ENCODE measurements around the gene LTC4S. TPM values are rescaled to one million over a fixed set of nuclear protein-coding genes. Genes with fewer than 3 reads are reported as not detected.
"Not testable (repeated sequence)": the region's sequence is repeated elsewhere in the genome, so short reads cannot be mapped to it uniquely, and the experiment has no call there.

LTC4S gene
- not detected for polyA plus RNA-seq (2013, experiment 1 of 4)
- 0.80 TPM for polyA plus RNA-seq (2013, experiment 2 of 4)
- polyA plus RNA-seq (2013, experiment 3 of 4) = 2.0 TPM
- polyA plus RNA-seq (2013, experiment 4 of 4) = 2.8 TPM

- Histone ChIP-seq H3K36me3 (ENCODE audit: control insufficient read depth, insufficient read depth, low read length) (peaks cover 14% of the 10 kb centered on the region), H3K27me3 (ENCODE audit: control insufficient read depth, insufficient read depth, low read length, poor library complexity, severe bottlenecking) (peaks cover 25% of the 10 kb centered on the region), H3K27ac (ENCODE audit: insufficient read depth, low read depth, low read length, poor library complexity, severe bottlenecking) (no peak within 1 kb of the TSS), H3K4me1 (ENCODE audit: control insufficient read depth, insufficient read depth, low read length) (peaks cover 11% of the 10 kb centered on the region), H3K9me3 (ENCODE audit: control insufficient read depth, low read length) (no peaks in the 10 kb centered on the region), H3K4me3 (ENCODE audit: insufficient read depth, low read depth, low read length) (no peak within 1 kb of the TSS)
- 86 to 89% methylated on average over 19 of the region's 19 CpGs for WGBS, 2 experiments
Measured at GRCh38 chr5:179793468-179794139, at the start of gene LTC4S. Gene LTC4S (plus strand): TSS chr5:179793986. CDS start chr5:179794081, 95 bp downstream.

- not testable (repeated sequence) for H3K4me1 ChIP-seq (ENCODE audit: control insufficient read depth, insufficient read depth, low read length); H3K27ac ChIP-seq (ENCODE audit: insufficient read depth, low read depth, low read length, poor library complexity, severe bottlenecking); H3K4me3 ChIP-seq (ENCODE audit: insufficient read depth, low read depth, low read length); H3K9me3 ChIP-seq (ENCODE audit: control insufficient read depth, low read length); H3K27me3 ChIP-seq (ENCODE audit: control insufficient read depth, insufficient read depth, low read length, poor library complexity, severe bottlenecking); H3K36me3 ChIP-seq (ENCODE audit: control insufficient read depth, insufficient read depth, low read length)
- WGBS, 2 experiments = 94 to 95% methylated on average over 6 of the region's 7 CpGs
Measured at GRCh38 chr5:179744106-179744505, 49.7 kb upstream of the LTC4S start.

- H3K4me1 ChIP-seq (ENCODE audit: control insufficient read depth, insufficient read depth, low read length) = no peaks in the 10 kb centered on the region
- H3K27ac ChIP-seq (ENCODE audit: insufficient read depth, low read depth, low read length, poor library complexity, severe bottlenecking) = no peak overlapping the region
- H3K9me3 ChIP-seq (ENCODE audit: control insufficient read depth, low read length) = no peaks in the 10 kb centered on the region
- no peaks in the 10 kb centered on the region for H3K27me3 ChIP-seq (ENCODE audit: control insufficient read depth, insufficient read depth, low read length, poor library complexity, severe bottlenecking)
- H3K4me3 ChIP-seq (ENCODE audit: insufficient read depth, low read depth, low read length) = no peak overlapping the region
- H3K36me3 ChIP-seq (ENCODE audit: control insufficient read depth, insufficient read depth, low read length) = peaks cover 5% of the 10 kb centered on the region
- WGBS, 2 experiments = 90 to 96% methylated on average over 2 of the region's 2 CpGs
Measured at GRCh38 chr5:179746872-179747271, 46.9 kb upstream of the LTC4S start.

GRCh38 chr5:179747811-179748210 is 46.0 kb upstream of the LTC4S start:
- H3K36me3 ChIP-seq (ENCODE audit: control insufficient read depth, insufficient read depth, low read length) = peaks cover 5% of the 10 kb centered on the region
- no peaks in the 10 kb centered on the region for H3K27me3 ChIP-seq (ENCODE audit: control insufficient read depth, insufficient read depth, low read length, poor library complexity, severe bottlenecking)
- no peak overlapping the region for H3K27ac ChIP-seq (ENCODE audit: insufficient read depth, low read depth, low read length, poor library complexity, severe bottlenecking)
- WGBS, 2 experiments = 93 to 95% methylated on average over 3 of the region's 3 CpGs
- no peaks in the 10 kb centered on the region for H3K9me3 ChIP-seq (ENCODE audit: control insufficient read depth, low read length)
- H3K4me3 ChIP-seq (ENCODE audit: insufficient read depth, low read depth, low read length) = no peak overlapping the region
- no peaks in the 10 kb centered on the region for H3K4me1 ChIP-seq (ENCODE audit: control insufficient read depth, insufficient read depth, low read length)

GRCh38 chr5:179749857-179750508 is 43.8 kb upstream of the LTC4S start:
- Histone ChIP-seq H3K4me1 (ENCODE audit: control insufficient read depth, insufficient read depth, low read length) (no peaks in the 10 kb centered on the region), H3K27me3 (ENCODE audit: control insufficient read depth, insufficient read depth, low read length, poor library complexity, severe bottlenecking) (no peaks in the 10 kb centered on the region), H3K4me3 (ENCODE audit: insufficient read depth, low read depth, low read length) (no peak overlapping the region), H3K9me3 (ENCODE audit: control insufficient read depth, low read length) (no peaks in the 10 kb centered on the region), H3K27ac (ENCODE audit: insufficient read depth, low read depth, low read length, poor library complexity, severe bottlenecking) (no peak overlapping the region), H3K36me3 (ENCODE audit: control insufficient read depth, insufficient read depth, low read length) (peaks cover 5% of the 10 kb centered on the region)
- WGBS, 2 experiments = 94 to 95% methylated on average over 7 of the region's 8 CpGs

- WGBS, 2 experiments = 95% methylated on average over 5 of the region's 5 CpGs
- Histone ChIP-seq H3K27ac (ENCODE audit: insufficient read depth, low read depth, low read length, poor library complexity, severe bottlenecking) (no peak overlapping the region), H3K4me1 (ENCODE audit: control insufficient read depth, insufficient read depth, low read length) (no peaks in the 10 kb centered on the region), H3K27me3 (ENCODE audit: control insufficient read depth, insufficient read depth, low read length, poor library complexity, severe bottlenecking) (no peaks in the 10 kb centered on the region), H3K4me3 (ENCODE audit: insufficient read depth, low read depth, low read length) (no peak overlapping the region), H3K9me3 (ENCODE audit: control insufficient read depth, low read length) (no peaks in the 10 kb centered on the region), H3K36me3 (ENCODE audit: control insufficient read depth, insufficient read depth, low read length) (no peaks in the 10 kb centered on the region)
Measured at GRCh38 chr5:179753971-179754370, 39.8 kb upstream of the LTC4S start.

- H3K9me3 ChIP-seq (ENCODE audit: control insufficient read depth, low read length) = no peaks in the 10 kb centered on the region
- no peaks in the 10 kb centered on the region for H3K4me1 ChIP-seq (ENCODE audit: control insufficient read depth, insufficient read depth, low read length)
- no peaks in the 10 kb centered on the region for H3K36me3 ChIP-seq (ENCODE audit: control insufficient read depth, insufficient read depth, low read length)
- no peak overlapping the region for H3K27ac ChIP-seq (ENCODE audit: insufficient read depth, low read depth, low read length, poor library complexity, severe bottlenecking)
- 79 to 85% methylated on average over 2 of the region's 2 CpGs for WGBS, 2 experiments
- no peak overlapping the region for H3K4me3 ChIP-seq (ENCODE audit: insufficient read depth, low read depth, low read length)
- H3K27me3 ChIP-seq (ENCODE audit: control insufficient read depth, insufficient read depth, low read length, poor library complexity, severe bottlenecking) = no peaks in the 10 kb centered on the region
Measured at GRCh38 chr5:179755022-179755421, 38.8 kb upstream of the LTC4S start.

- peaks cover 5% of the 10 kb centered on the region for H3K4me1 ChIP-seq (ENCODE audit: control insufficient read depth, insufficient read depth, low read length)
- no peaks in the 10 kb centered on the region for H3K27me3 ChIP-seq (ENCODE audit: control insufficient read depth, insufficient read depth, low read length, poor library complexity, severe bottlenecking)
- H3K27ac ChIP-seq (ENCODE audit: insufficient read depth, low read depth, low read length, poor library complexity, severe bottlenecking) = no peak overlapping the region
- H3K36me3 ChIP-seq (ENCODE audit: control insufficient read depth, insufficient read depth, low read length) = no peaks in the 10 kb centered on the region
- 96% methylated on average over 8 of the region's 8 CpGs for WGBS, 2 experiments
- H3K4me3 ChIP-seq (ENCODE audit: insufficient read depth, low read depth, low read length) = no peak overlapping the region
- H3K9me3 ChIP-seq (ENCODE audit: control insufficient read depth, low read length) = no peaks in the 10 kb centered on the region
Measured at GRCh38 chr5:179758955-179759354, 34.8 kb upstream of the LTC4S start.

- no peaks in the 10 kb centered on the region for H3K27me3 ChIP-seq (ENCODE audit: control insufficient read depth, insufficient read depth, low read length, poor library complexity, severe bottlenecking)
- 92% methylated on average over 9 of the region's 9 CpGs for WGBS, 2 experiments
- no peak overlapping the region for H3K27ac ChIP-seq (ENCODE audit: insufficient read depth, low read depth, low read length, poor library complexity, severe bottlenecking)
- peaks cover 5% of the 10 kb centered on the region for H3K4me1 ChIP-seq (ENCODE audit: control insufficient read depth, insufficient read depth, low read length)
- H3K36me3 ChIP-seq (ENCODE audit: control insufficient read depth, insufficient read depth, low read length) = no peaks in the 10 kb centered on the region
- H3K4me3 ChIP-seq (ENCODE audit: insufficient read depth, low read depth, low read length) = no peak overlapping the region
- no peaks in the 10 kb centered on the region for H3K9me3 ChIP-seq (ENCODE audit: control insufficient read depth, low read length)
Measured at GRCh38 chr5:179759581-179760551, 33.9 kb upstream of the LTC4S start.

Measured in ectodermal cell (in vitro differentiated cells).